ENCODE measurements around the gene ZFP42. TPM values are rescaled to one million over a fixed set of nuclear protein-coding genes. Genes with fewer than 3 reads are reported as not detected.

The ZFP42 gene
- total RNA-seq, 1 experiment from 2014 or later = 0.12 TPM

DNA sequence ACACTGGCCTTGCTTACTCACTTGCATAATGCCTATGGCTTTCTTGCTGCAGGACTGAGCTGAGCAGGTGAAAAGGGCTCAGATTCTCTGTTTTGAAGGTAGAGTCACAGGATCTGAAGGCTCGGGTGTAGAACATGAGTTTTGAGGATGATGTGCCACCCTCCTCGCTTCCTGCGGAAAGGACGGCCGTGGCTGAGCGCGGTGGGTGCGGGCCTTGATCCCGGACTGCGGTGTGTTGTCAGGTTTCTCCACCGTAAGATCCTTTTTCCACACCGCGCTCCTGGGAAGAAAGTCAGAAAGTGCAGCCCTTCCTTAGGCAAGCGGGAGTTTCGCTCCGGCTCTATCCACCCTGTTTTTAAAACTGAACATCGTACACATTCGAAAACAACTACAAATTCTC is 36.2 kb downstream of the ZFP42 start:
- no peak for DNase-seq (ENCODE audit: low read depth, low spot score)
- Histone ChIP-seq H3K36me3 (ENCODE audit: control insufficient read depth in 1 of 2, insufficient read depth in 2 of 2, low read length in 2 of 2) (no peaks in the 10 kb centered on the region), H3K79me2 (ENCODE audit: insufficient read depth, low read length) (no peaks in the 10 kb centered on the region), H3K9me2 (ENCODE audit: insufficient read depth) (no peaks in the 10 kb centered on the region), H4K20me1 (ENCODE audit: insufficient read depth) (no peaks in the 10 kb centered on the region), H3K27ac (ENCODE audit: low read depth, low read length) (no peak overlapping the region), H3K4me2 (ENCODE audit: low read length) (no peak overlapping the region), H3K27me3 (ENCODE audit: insufficient read depth, low read length) (no peaks in the 10 kb centered on the region), H3K4me3 (replicated peaks in 1 of 2; ENCODE audit: low read depth in 1 of 2, low read length in 2 of 2) (no peak overlapping the region), H2AFZ (ENCODE audit: low read depth, low read length, poor library complexity, severe bottlenecking) (no peak overlapping the region), H3K9me3 (ENCODE audit: control insufficient read depth in 1 of 2, insufficient read depth in 1 of 2, low read depth in 1 of 2, low read length in 2 of 2) (no peaks in the 10 kb centered on the region), H3K4me1 (ENCODE audit: control insufficient read depth in 1 of 2, insufficient read depth in 2 of 2, low read length in 2 of 2) (no peaks in the 10 kb centered on the region), H3K9ac (ENCODE audit: low read length) (no peak overlapping the region)
- ChIA-PET CTCF (no interaction called here), POLR2A (no interaction called here), RAD21 (ENCODE audit: low non-redundant PET in 1 of 2, low total read pairs in 2 of 2, uncharacterized antibody in 2 of 2, unreplicated experiment in 2 of 2) (no interaction called here)
- BruUV-seq (replicated peaks) = no TSS peak
- intact Hi-C loops (cut with micrococcal nuclease) = no loop called here
- ATAC-seq = no peak
- TF ChIP-seq, protein P1, sequence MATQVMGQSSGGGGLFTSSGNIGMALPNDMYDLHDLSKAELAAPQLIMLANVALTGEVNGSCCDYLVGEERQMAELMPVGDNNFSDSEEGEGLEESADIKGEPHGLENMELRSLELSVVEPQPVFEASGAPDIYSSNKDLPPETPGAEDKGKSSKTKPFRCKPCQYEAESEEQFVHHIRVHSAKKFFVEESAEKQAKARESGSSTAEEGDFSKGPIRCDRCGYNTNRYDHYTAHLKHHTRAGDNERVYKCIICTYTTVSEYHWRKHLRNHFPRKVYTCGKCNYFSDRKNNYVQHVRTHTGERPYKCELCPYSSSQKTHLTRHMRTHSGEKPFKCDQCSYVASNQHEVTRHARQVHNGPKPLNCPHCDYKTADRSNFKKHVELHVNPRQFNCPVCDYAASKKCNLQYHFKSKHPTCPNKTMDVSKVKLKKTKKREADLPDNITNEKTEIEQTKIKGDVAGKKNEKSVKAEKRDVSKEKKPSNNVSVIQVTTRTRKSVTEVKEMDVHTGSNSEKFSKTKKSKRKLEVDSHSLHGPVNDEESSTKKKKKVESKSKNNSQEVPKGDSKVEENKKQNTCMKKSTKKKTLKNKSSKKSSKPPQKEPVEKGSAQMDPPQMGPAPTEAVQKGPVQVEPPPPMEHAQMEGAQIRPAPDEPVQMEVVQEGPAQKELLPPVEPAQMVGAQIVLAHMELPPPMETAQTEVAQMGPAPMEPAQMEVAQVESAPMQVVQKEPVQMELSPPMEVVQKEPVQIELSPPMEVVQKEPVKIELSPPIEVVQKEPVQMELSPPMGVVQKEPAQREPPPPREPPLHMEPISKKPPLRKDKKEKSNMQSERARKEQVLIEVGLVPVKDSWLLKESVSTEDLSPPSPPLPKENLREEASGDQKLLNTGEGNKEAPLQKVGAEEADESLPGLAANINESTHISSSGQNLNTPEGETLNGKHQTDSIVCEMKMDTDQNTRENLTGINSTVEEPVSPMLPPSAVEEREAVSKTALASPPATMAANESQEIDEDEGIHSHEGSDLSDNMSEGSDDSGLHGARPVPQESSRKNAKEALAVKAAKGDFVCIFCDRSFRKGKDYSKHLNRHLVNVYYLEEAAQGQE (IDR thresholded peaks at IDR 0.05; ENCODE audit: low read depth) = no peak
- TF ChIP-seq YY1 (IDR thresholded peaks at IDR 0.05; ENCODE audit: extremely low read depth, insufficient replicate concordance, low read depth, low read length) = no peak
- no peak for TF ChIP-seq SRF (IDR thresholded peaks at IDR 0.05; ENCODE audit: low read depth)
- no peak for TF ChIP-seq ELF1 (IDR thresholded peaks at IDR 0.05; ENCODE audit: borderline replicate concordance, low read depth)
- no peak for TF ChIP-seq JUND (IDR thresholded peaks at IDR 0.05)
- TF ChIP-seq CBX3 (IDR thresholded peaks at IDR 0.05; ENCODE audit: low read depth) = no peak
- TF ChIP-seq CTCF (IDR thresholded peaks at IDR 0.05 in 2 of 3, conservative IDR thresholded peaks at IDR 0.05 in 1 of 3; ENCODE audit: borderline replicate concordance in 1 of 3, insufficient read depth in 1 of 3, low read depth in 2 of 3, low read length in 2 of 3) = no peak
- TF ChIP-seq RAD21 (IDR thresholded peaks at IDR 0.05; ENCODE audit: low read depth) = no peak
- no peak for TF ChIP-seq SIN3A (IDR thresholded peaks at IDR 0.05; ENCODE audit: low read depth)
